HG03457 (cell line): ENCODE data around the gene AANAT.

Source experiments
- ATAC-seq: cut with Tn5 transposase; IDR thresholded peaks from one replicate; pipeline ENCODE4 v1.9.1; 2021; ENCODE audit warnings: moderate number of reproducible peaks; ENCODE audit not compliant: unreplicated experiment

AANAT gene

GRCh38 chr17:76441686-76442340 is 25.6 kb upstream of the AANAT start:
- ATAC-seq, result no peak

GRCh38 chr17:76442341-76443338 is 24.8 kb upstream of the AANAT start:
- no peak for ATAC-seq

- ATAC-seq, result no peak
Observed at GRCh38 chr17:76444518-76445311, 22.7 kb upstream of the AANAT start.

GRCh38 chr17:76445697-76446448 is 21.5 kb upstream of the AANAT start:
- no peak for ATAC-seq

- no peak for ATAC-seq
Observed at GRCh38 chr17:76446449-76447231, 20.8 kb upstream of the AANAT start.

- ATAC-seq, result no peak
Observed at GRCh38 chr17:76447931-76448652, 19.3 kb upstream of the AANAT start.

- no peak for ATAC-seq
Observed at GRCh38 chr17:76449126-76449525, 18.3 kb upstream of the AANAT start.

- ATAC-seq, result no peak
Observed at GRCh38 chr17:76451506-76451905, 15.9 kb upstream of the AANAT start.

- peak; percentile 6 for ATAC-seq
Observed at GRCh38 chr17:76452127-76452659, 15.2 kb upstream of the AANAT start.

- peak; percentile 82 for ATAC-seq
Observed at GRCh38 chr17:76452660-76453430, 14.6 kb upstream of the AANAT start, which contains the start of gene UBE2O. Gene UBE2O (minus strand): TSS chr17:76453152. CDS start chr17:76453141, 11 bp downstream.

- ATAC-seq, result no peak
Observed at GRCh38 chr17:76453431-76453743, 14.0 kb upstream of the AANAT start.

GRCh38 chr17:76458580-76459490 is 8.6 kb upstream of the AANAT start:
- no peak for ATAC-seq

- ATAC-seq, result no peak
Observed at GRCh38 chr17:76459674-76460073, 7.7 kb upstream of the AANAT start.

GRCh38 chr17:76461765-76462555 is 5.4 kb upstream of the AANAT start:
- ATAC-seq, result no peak

- no peak for ATAC-seq
Observed at GRCh38 chr17:76462556-76463290, 4.7 kb upstream of the AANAT start.

GRCh38 chr17:76466775-76467130 is 650 bp upstream of the AANAT start:
- no peak for ATAC-seq
